Prostate gland (tissue), 2 donors: ENCODE results near the gene MRGPRX2. TPM values are rescaled to one million over a fixed set of nuclear protein-coding genes. Genes with fewer than 3 reads are reported as not detected.

ENCODE experiments used
- DNase-seq: peaks from one replicate; pipeline ENCODE4 v3.0.0-alpha.2; 2019; ENCODE audit warnings: low spot score
- H3K27ac ChIP-seq, 2 donors: fragments of 200-600 bp; sonication (generic); 2 replicates each; pipeline ENCODE4 v1.5.1; 2017 to 2019
- H3K27me3 ChIP-seq: fragments of 200-600 bp; sonication (generic); replicated peaks from 2 replicates; pipeline ENCODE4 v1.5.1; 2019; ENCODE audit not compliant: insufficient read depth
- H3K36me3 ChIP-seq, 2 donors: fragments of 200-600 bp; sonication (generic); 1 replicate in 1 of 2; 2 replicates in 1 of 2; pipeline versions ENCODE4 v1.5.1 to v1.8.1; 2017 to 2019
- H3K4me1 ChIP-seq: fragments of 200-600 bp; sonication (generic); replicated peaks from 2 replicates; pipeline ENCODE4 v1.5.1; 2019
- H3K4me3 ChIP-seq, 2 donors: fragments of 200-600 bp; sonication (generic); 2 replicates each; pipeline ENCODE4 v1.5.1; 2017 to 2019
- H3K9me3 ChIP-seq: fragments of 200-600 bp; sonication (generic); 2 replicates; pipeline ENCODE4 v1.5.1; 2017
- CTCF ChIP-seq, 4 experiments: fragments of 200-600 bp in 2 of 4; fragments of 450-650 bp in 2 of 4; sonication (generic) in 2 of 4; IDR thresholded peaks; 1 replicate in 3 of 4; 2 replicates in 1 of 4; pipeline ENCODE4 v1.5.1; 2016 to 2019; ENCODE audit warnings: antibody characterized with exemption in 4 of 4, mild to moderate bottlenecking in 2 of 4, moderate library complexity in 2 of 4
- POLR2A ChIP-seq: fragments of 450-650 bp; IDR thresholded peaks from one replicate; pipeline ENCODE4 v1.6.1; 2016; ENCODE audit warnings: antibody characterized with exemption, mild to moderate bottlenecking
- POLR2AphosphoS5 ChIP-seq: sonication (generic); formaldehyde crosslinking; IDR thresholded peaks from one replicate; pipeline ENCODE4 v1.6.1; 2017; ENCODE audit warnings: antibody characterized with exemption
- WGBS: methylation state at CpG from one replicate; pipeline ENCODE4 v1.1.5; 2018; 5-methylcytosine and 5-hydroxymethylcytosine counted together
- intact Hi-C: fragments of 100-400 bp; cut with DNase I; formaldehyde crosslinking; loops from one replicate; pipeline ENCODE4 v1.14.2; 2022
- total RNA-seq, 2 donors: library from RNA; depleted of rRNA; stranded (reverse); fragments of >200 nt; gene quantifications; one replicate each; pipeline ENCODE4 v1.1.0, GENCODE V29; 2016

Gene MRGPRX2
- total RNA-seq, 2 donors from 2014 or later = not detected

- WGBS = 84% methylated on average over 3 of the region's 3 CpGs
- intact Hi-C loops = no loop called here
- no peak overlapping the region for H3K27ac ChIP-seq
- H3K27me3 ChIP-seq = no peaks in the 10 kb centered on the region
- no peaks in the 10 kb centered on the region for H3K36me3 ChIP-seq
- no peak overlapping the region for H3K4me3 ChIP-seq
- DNase-seq = no peak
- no peaks in the 10 kb centered on the region for H3K4me1 ChIP-seq
- TF ChIP-seq POLR2A (no peak), CTCF (IDR thresholded peaks at IDR 0.05) (no peak), POLR2AphosphoS5 (no peak)
- H3K9me3 ChIP-seq = no peaks in the 10 kb centered on the region
These were observed 5.5 kb downstream of the MRGPRX2 start for GRCh38 chr11:19055016-19055415.

- Histone ChIP-seq H3K9me3 (no peaks in the 10 kb centered on the region), H3K4me3 (no peak overlapping the region), H3K27me3 (no peaks in the 10 kb centered on the region), H3K27ac (no peak overlapping the region), H3K36me3 (no peaks in the 10 kb centered on the region), H3K4me1 (no peaks in the 10 kb centered on the region)
- intact Hi-C loops = no loop called here
- 39% methylated on average over 1 of the region's 1 CpG for WGBS
- no peak for TF ChIP-seq POLR2A
- TF ChIP-seq POLR2AphosphoS5 = no peak
- TF ChIP-seq CTCF (IDR thresholded peaks at IDR 0.05) = no peak
- no peak for DNase-seq
These were observed 6.6 kb downstream of the MRGPRX2 start for GRCh38 chr11:19053909-19054308.

- H3K27me3 ChIP-seq = no peaks in the 10 kb centered on the region
- no peak overlapping the region for H3K27ac ChIP-seq
- no peaks in the 10 kb centered on the region for H3K4me1 ChIP-seq
- DNase-seq = no peak
- 62% methylated on average over 2 of the region's 2 CpGs for WGBS
- H3K36me3 ChIP-seq = no peaks in the 10 kb centered on the region
- intact Hi-C loops = no loop called here
- no peak overlapping the region for H3K4me3 ChIP-seq
- H3K9me3 ChIP-seq = no peaks in the 10 kb centered on the region
- TF ChIP-seq CTCF (IDR thresholded peaks at IDR 0.05) (no peak), POLR2AphosphoS5 (no peak), POLR2A (no peak)
These were observed 10.2 kb downstream of the MRGPRX2 start for GRCh38 chr11:19050281-19050680.

- no peak for DNase-seq
- Histone ChIP-seq H3K27ac (no peak overlapping the region), H3K27me3 (no peaks in the 10 kb centered on the region), H3K4me3 (no peak overlapping the region), H3K4me1 (no peaks in the 10 kb centered on the region), H3K36me3 (no peaks in the 10 kb centered on the region), H3K9me3 (no peaks in the 10 kb centered on the region)
- TF ChIP-seq POLR2A (no peak), CTCF (IDR thresholded peaks at IDR 0.05) (no peak), POLR2AphosphoS5 (no peak)
- 36% methylated on average over 1 of the region's 1 CpG for WGBS
- intact Hi-C loops = no loop called here
These were observed 11.2 kb downstream of the MRGPRX2 start for GRCh38 chr11:19049351-19049750.

DNA sequence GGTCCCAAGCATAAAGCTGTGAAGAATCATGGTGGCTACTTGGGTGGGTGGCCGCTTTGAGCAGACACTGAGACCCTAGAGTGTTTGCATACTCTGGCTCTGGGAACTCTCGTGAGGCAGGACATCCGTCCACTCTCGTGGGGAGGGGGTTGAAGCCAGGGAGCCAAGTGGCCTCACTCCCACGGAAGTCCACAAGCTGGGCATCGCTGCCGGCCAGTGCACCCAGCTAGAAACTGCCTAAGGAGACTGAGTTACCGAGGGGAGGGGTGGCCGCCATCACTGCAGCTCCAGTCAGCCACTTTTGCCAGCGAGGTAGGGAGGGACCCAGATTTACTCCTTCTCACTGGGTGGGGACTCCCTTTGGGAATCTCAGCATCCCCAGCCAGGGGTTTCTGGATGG is 20.5 kb downstream of the MRGPRX2 start:
- no peak overlapping the region for H3K4me3 ChIP-seq
- no peaks in the 10 kb centered on the region for H3K9me3 ChIP-seq
- no peaks in the 10 kb centered on the region for H3K4me1 ChIP-seq
- WGBS = 88% methylated on average over 7 of the region's 10 CpGs
- DNase-seq = no peak
- TF ChIP-seq CTCF (IDR thresholded peaks at IDR 0.05) = no peak
- no peak for TF ChIP-seq POLR2A
- TF ChIP-seq POLR2AphosphoS5 = no peak
- no peaks in the 10 kb centered on the region for H3K27me3 ChIP-seq
- no peak overlapping the region for H3K27ac ChIP-seq
- H3K36me3 ChIP-seq = no peaks in the 10 kb centered on the region
- intact Hi-C loops = no loop called here
